Measurements from ENCODE around the gene CDH15.

CDH15 gene

GRCh38 chr16:89140981-89141883 lies 30.3 kb upstream of the CDH15 start:
- DNase-seq (ENCODE audit: low read depth, low spot score): no peak

GRCh38 chr16:89141884-89142267 lies 29.7 kb upstream of the CDH15 start:
- no peak for DNase-seq (ENCODE audit: low read depth, low spot score)

- DNase-seq (ENCODE audit: low read depth, low spot score): no peak
Observed at GRCh38 chr16:89142474-89143195, 28.9 kb upstream of the CDH15 start.

- no peak for DNase-seq (ENCODE audit: low read depth, low spot score)
Observed at GRCh38 chr16:89143201-89143741, 28.3 kb upstream of the CDH15 start.

GRCh38 chr16:89143911-89144675 lies 27.5 kb upstream of the CDH15 start:
- no peak for DNase-seq (ENCODE audit: low read depth, low spot score)

GRCh38 chr16:89144681-89145080 lies 26.9 kb upstream of the CDH15 start:
- DNase-seq (ENCODE audit: low read depth, low spot score): no peak

- DNase-seq (ENCODE audit: low read depth, low spot score): no peak
Observed at GRCh38 chr16:89145406-89146161, 26.0 kb upstream of the CDH15 start.

GRCh38 chr16:89146211-89147005 lies 25.1 kb upstream of the CDH15 start:
- no peak for DNase-seq (ENCODE audit: low read depth, low spot score)

- no peak for DNase-seq (ENCODE audit: low read depth, low spot score)
Observed at GRCh38 chr16:89147085-89147817, 24.3 kb upstream of the CDH15 start.

- no peak for DNase-seq (ENCODE audit: low read depth, low spot score)
Observed at GRCh38 chr16:89149386-89149785, 22.2 kb upstream of the CDH15 start.

- no peak for DNase-seq (ENCODE audit: low read depth, low spot score)
Observed at GRCh38 chr16:89150090-89150835, 21.3 kb upstream of the CDH15 start.

GRCh38 chr16:89150981-89151380 lies 20.6 kb upstream of the CDH15 start:
- no peak for DNase-seq (ENCODE audit: low read depth, low spot score)

GRCh38 chr16:89152831-89153700 lies 18.5 kb upstream of the CDH15 start:
- DNase-seq (ENCODE audit: low read depth, low spot score): no peak

GRCh38 chr16:89153848-89154271 lies 17.7 kb upstream of the CDH15 start:
- no peak for DNase-seq (ENCODE audit: low read depth, low spot score)

- DNase-seq (ENCODE audit: low read depth, low spot score): no peak
Observed at GRCh38 chr16:89154390-89155183, 17.0 kb upstream of the CDH15 start.

- no peak for DNase-seq (ENCODE audit: low read depth, low spot score)
Observed at GRCh38 chr16:89155184-89155679, 16.3 kb upstream of the CDH15 start.
